Mucosa of descending colon (tissue), 3 donors: ENCODE data around the gene GNAS-AS1. TPM values are rescaled to one million over a fixed set of nuclear protein-coding genes. Genes with fewer than 3 reads are reported as not detected.

Experiments used
- ATAC-seq: fragments of 200-7000 bp; cut with Tn5 transposase; one replicate; pipeline ENCODE4 v1.9.1; 2020; ENCODE audit warnings: mild to moderate bottlenecking, moderate library complexity
- DNase-seq, 3 donors: peaks; one replicate each; pipeline ENCODE4 v3.0.0-alpha.2; 2020
- H3K36me3 ChIP-seq: fragments of 200-600 bp; one replicate; pipeline ENCODE4 v1.8.0; 2021; ENCODE audit warnings: low read depth, mild to moderate bottlenecking
- H3K4me1 ChIP-seq: fragments of 200-600 bp; one replicate; pipeline ENCODE4 v1.8.0; 2021; ENCODE audit warnings: low read depth, mild to moderate bottlenecking
- H3K4me3 ChIP-seq: fragments of 200-600 bp; one replicate; pipeline ENCODE4 v1.8.0; 2021; ENCODE audit warnings: mild to moderate bottlenecking
- H3K9me3 ChIP-seq: fragments of 200-600 bp; one replicate; pipeline ENCODE4 v1.8.0; 2021; ENCODE audit warnings: mild to moderate bottlenecking
- intact Hi-C, 2 donors: fragments of 100-400 bp; cut with DNase I in 1 of 2; cut with micrococcal nuclease in 1 of 2; formaldehyde crosslinking; loops; one replicate each; pipeline versions ENCODE4 v1.11.0 to v1.11.1; 2022; cut with DNase I, micrococcal nuclease
- total RNA-seq, 3 donors: library from RNA; stranded (reverse); fragmentation: NEBNext Ultra II Directional in 2 of 3; extraction: Animal tissue kit (Norgen Biotek cat#: 25700) in 2 of 3; gene quantifications; one replicate each; pipeline versions ENCODE4 v1.2.1 to v1.2.4, GENCODE V29; 2021 to 2023
- TF ChIP-seq, protein P1 (sequence below): fragments of 200-600 bp; IDR thresholded peaks from one replicate; pipeline ENCODE4 v1.8.0; 2022; ENCODE audit warnings: antibody characterized with exemption, mild to moderate bottlenecking
- donor health status: DM: no; HTN: no; CAD: no; lungs with moderate emphysema.
- donor health status: DM: no; HTN: no; CAD: no.
- donor health status: DM: no; HTN: yes; CAD: no.

Gene GNAS-AS1
- total RNA-seq, 3 donors from 2014 or later, result 0.54 to 1.4 (median 1.0) TPM

DNA sequence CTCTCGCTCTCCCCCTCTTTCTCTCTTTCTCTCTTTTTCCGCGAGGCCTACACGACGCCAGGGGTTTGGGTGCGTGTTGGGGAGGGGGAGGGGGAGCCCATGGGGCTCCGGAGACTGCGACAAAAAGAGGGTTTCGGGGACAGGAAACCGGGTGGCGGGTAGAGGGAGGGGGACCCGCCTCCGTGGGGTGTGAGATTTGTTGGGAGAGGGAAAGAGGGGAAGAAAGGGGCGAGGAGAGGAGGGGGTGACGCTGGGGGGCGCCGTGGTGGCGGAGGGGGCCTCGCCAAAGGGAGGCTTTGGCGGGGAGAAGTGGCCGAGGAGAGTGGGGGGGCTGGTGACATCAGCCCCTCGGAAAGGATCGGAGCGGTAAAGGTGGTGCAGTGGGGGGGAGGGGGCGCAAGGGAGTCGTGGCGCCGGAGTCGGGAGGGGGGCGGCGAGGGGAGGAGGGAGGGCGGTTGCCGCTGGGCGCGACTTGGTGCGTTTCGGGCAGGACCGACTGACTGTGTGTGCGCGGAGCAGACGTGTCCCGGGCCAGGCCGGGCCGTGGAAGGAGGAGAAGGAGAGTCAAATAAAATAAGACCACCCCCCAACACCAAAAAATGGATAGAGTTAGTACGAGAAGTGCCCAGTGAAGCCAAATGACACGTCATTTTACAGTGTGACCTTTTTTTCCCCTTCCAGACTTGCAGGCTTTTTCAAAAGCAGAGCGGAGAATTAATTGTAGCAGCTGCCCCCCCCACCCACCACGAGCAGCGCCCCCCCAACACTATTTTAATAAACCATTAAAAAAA, 41.6 kb upstream of the GNAS-AS1 start:
- H3K4me3 ChIP-seq, result peak overlapping the region; percentile 59
- no peaks in the 10 kb centered on the region for H3K36me3 ChIP-seq
- TF ChIP-seq, protein P1, sequence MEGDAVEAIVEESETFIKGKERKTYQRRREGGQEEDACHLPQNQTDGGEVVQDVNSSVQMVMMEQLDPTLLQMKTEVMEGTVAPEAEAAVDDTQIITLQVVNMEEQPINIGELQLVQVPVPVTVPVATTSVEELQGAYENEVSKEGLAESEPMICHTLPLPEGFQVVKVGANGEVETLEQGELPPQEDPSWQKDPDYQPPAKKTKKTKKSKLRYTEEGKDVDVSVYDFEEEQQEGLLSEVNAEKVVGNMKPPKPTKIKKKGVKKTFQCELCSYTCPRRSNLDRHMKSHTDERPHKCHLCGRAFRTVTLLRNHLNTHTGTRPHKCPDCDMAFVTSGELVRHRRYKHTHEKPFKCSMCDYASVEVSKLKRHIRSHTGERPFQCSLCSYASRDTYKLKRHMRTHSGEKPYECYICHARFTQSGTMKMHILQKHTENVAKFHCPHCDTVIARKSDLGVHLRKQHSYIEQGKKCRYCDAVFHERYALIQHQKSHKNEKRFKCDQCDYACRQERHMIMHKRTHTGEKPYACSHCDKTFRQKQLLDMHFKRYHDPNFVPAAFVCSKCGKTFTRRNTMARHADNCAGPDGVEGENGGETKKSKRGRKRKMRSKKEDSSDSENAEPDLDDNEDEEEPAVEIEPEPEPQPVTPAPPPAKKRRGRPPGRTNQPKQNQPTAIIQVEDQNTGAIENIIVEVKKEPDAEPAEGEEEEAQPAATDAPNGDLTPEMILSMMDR, result no peak
- ATAC-seq, result peak; percentile 28
- peaks cover 21% of the 10 kb centered on the region for H3K4me1 ChIP-seq
- intact Hi-C loops, result no loop called here
- no peaks in the 10 kb centered on the region for H3K9me3 ChIP-seq
- peak; percentile 78 to 88 (median 82) for DNase-seq

DNA sequence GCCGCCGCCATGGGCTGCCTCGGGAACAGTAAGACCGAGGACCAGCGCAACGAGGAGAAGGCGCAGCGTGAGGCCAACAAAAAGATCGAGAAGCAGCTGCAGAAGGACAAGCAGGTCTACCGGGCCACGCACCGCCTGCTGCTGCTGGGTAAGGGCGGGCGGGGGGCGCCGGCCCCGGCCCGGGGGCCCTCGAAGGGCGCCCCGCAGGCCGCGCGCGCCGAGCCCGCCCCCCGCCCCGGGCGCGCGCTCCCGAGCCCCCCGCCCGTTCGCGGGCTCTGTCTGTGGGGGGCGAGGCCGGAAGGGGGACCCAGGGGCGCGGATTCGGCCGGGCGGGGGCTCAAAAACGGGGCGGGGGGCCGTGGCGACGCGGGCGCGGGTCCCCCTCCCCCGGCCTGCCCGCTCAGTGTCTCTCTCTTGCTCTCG, 41.0 kb upstream of the GNAS-AS1 start:
- Histone ChIP-seq H3K4me3 (peak overlapping the region; percentile 59), H3K4me1 (peaks cover 21% of the 10 kb centered on the region), H3K36me3 (no peaks in the 10 kb centered on the region), H3K9me3 (no peaks in the 10 kb centered on the region)
- TF ChIP-seq, protein P1, result no peak
- intact Hi-C loops, result no loop called here
- ATAC-seq (peak; percentile 1), DNase-seq (peak in 2 of 3 donors; percentile 47 to 65)

DNA sequence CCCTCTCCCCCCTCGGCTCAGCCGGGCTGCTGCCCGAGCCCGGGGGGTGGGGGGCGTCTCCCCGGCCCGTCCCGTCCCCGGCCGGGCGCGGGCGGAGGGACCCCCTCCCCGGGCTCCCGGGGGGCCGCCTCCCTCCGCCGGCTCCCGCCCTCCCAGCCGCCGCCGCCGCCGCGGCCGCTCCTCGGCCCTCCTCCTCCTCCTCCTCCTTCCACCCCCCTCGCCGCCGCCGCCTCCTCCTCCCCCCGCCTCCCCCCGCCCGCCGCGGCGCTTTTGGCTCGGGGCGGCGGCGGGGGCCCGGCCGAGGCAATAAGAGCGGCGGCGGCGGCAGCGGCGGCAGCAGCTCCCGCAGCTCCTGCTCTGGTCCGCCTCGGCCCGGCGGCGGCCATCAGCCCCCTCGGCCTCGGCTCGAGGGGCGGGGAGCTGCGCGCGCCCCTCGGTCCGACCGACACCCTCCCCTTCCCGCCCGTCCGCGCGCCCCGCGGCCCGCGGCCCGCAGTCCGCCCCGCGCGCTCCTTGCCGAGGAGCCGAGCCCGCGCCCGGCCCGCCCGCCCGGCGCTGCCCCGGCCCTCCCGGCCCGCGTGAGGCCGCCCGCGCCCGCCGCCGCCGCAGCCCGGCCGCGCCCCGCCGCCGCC, 40.5 kb upstream of the GNAS-AS1 start:
- intact Hi-C loops, result no loop called here

DNA sequence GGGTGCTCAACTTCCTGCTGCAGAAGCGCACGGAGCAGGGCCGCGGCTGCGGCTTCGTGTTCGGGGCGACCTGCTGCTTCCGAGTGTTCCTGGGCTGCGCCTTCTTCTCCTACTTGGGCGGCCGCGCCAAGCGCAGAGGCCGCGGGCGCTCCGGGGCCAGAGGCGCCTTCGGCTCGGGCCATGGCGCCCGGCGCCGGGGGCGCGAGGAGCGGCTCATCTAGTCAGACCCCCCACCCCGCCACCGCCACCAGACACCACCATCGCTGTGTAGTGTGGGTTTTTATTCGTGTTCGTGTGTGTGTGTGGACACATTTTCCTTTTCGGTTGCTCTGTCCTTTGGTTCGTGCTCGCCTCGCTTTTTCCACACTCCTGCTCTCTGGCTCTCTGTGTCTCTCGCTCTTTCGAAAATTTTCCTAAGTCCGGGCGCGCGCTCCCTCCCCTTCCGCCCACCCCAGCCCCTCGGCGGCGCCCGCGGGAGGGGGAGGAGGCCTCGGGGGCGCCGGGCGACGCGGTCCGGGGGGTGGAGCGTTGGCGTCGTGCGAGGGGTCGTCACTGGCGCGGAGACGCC, 39.9 kb upstream of the GNAS-AS1 start:
- peaks cover 21% of the 10 kb centered on the region for H3K4me1 ChIP-seq
- TF ChIP-seq, protein P1, result no peak
- intact Hi-C loops, result no loop called here

More for the DNA sequence above, 40.5 kb upstream of the GNAS-AS1 start:
- peak overlapping the region; percentile 59 for H3K4me3 ChIP-seq
- no peaks in the 10 kb centered on the region for H3K9me3 ChIP-seq
- ATAC-seq (peak; percentile 70), DNase-seq (peak; percentile 79 to 87 (median 85))
- TF ChIP-seq, protein P1, result no peak
- H3K36me3 ChIP-seq, result no peaks in the 10 kb centered on the region
- H3K4me1 ChIP-seq, result peaks cover 21% of the 10 kb centered on the region

DNA sequence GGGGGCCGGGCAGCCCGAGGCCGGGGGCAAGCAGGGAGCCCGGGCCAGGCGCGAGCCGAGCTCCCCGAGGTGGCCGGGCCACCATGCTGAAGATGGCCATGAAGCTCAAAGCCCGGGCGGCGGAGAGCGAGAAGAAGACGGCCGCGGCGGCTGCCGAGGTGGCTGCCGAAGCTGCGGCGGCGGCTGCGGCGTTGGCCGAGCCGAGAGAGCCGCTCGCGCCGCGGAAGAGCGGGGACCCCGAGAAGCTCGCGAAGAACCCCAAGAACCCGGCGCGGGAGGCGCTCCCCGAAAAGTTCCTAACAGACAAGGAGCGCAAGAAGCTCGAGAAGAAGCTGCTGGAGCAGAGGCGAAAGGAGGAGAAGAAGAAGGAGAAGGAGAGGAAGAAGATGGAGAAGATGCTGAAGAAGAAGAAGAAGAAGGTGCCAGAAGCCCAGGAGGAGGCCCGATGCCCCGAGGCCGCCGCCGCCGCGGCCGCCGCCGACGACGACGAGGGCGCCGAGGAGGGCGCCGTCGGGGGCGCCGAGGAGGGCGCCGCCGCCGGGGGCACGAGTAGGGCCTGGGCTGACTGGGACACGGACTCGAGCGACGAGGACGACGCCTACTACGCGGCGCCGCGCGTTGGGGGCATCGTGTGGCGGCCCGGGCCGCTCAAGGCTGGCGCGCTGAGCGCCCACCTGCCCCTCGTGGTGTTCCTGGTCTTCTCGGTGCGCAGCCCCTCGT, 39.3 kb upstream of the GNAS-AS1 start:
- intact Hi-C loops, result no loop called here
- TF ChIP-seq, protein P1, result no peak
- H3K9me3 ChIP-seq, result no peaks in the 10 kb centered on the region
- H3K4me3 ChIP-seq, result peak overlapping the region; percentile 59
- H3K4me1 ChIP-seq, result peaks cover 17% of the 10 kb centered on the region
- ATAC-seq (no peak), DNase-seq (peak in 1 of 3 donors; percentile 48)
- no peaks in the 10 kb centered on the region for H3K36me3 ChIP-seq

More for the DNA sequence above, 39.9 kb upstream of the GNAS-AS1 start:
- Histone ChIP-seq H3K4me3 (peak overlapping the region; percentile 59), H3K9me3 (no peaks in the 10 kb centered on the region), H3K36me3 (no peaks in the 10 kb centered on the region)
- DNase-seq (peak; percentile 66 to 85 (median 78)), ATAC-seq (peak; percentile 51)
